ENCODE data around the gene TAS2R1. TPM values are rescaled to one million over a fixed set of nuclear protein-coding genes. Genes with fewer than 3 reads are reported as not detected.

The TAS2R1 gene
- polyA plus RNA-seq, 3 donors: not detected

- H3K36me3 Mint-ChIP-seq: no peaks in the 10 kb centered on the region
- Histone ChIP-seq H4K20me1 (ENCODE audit: insufficient read depth, low read length) (no peaks in the 10 kb centered on the region), H3K36me3 (replicated peaks in 1 of 2; ENCODE audit: control insufficient read depth in 1 of 2, insufficient read depth in 2 of 2, low read length in 2 of 2) (no peaks in the 10 kb centered on the region), H3K4me1 (ENCODE audit: control insufficient read depth in 1 of 2, insufficient read depth in 2 of 2, low read length in 2 of 2) (no peaks in the 10 kb centered on the region), H3K27me3 (ENCODE audit: control insufficient read depth in 2 of 2, insufficient read depth in 2 of 2, low read length in 2 of 2) (no peaks in the 10 kb centered on the region), H3K4me3 (replicated peaks in 1 of 3; ENCODE audit: low read depth in 2 of 3, low read length in 3 of 3) (no peak overlapping the region), H3K9me3 (replicated peaks in 1 of 2; ENCODE audit: control insufficient read depth in 1 of 2, insufficient read depth in 1 of 2, low read length in 2 of 2) (peaks cover 9 to 11% of the 10 kb centered on the region in 2 donors), H2AFZ (ENCODE audit: insufficient read depth, low read depth, low read length, poor library complexity, severe bottlenecking) (no peak overlapping the region), H3K27ac (ENCODE audit: low read depth in 1 of 2, low read length in 2 of 2) (no peak overlapping the region), H3K79me2 (ENCODE audit: insufficient read depth, low read length) (no peaks in the 10 kb centered on the region), H3K4me2 (replicated peaks; ENCODE audit: extremely low read depth, low read length, poor library complexity, severe bottlenecking) (no peak overlapping the region), H3K9ac (ENCODE audit: insufficient read depth, low read length, poor library complexity, severe bottlenecking) (no peak overlapping the region)
- H3K4me3 Mint-ChIP-seq: no peak overlapping the region
- H3K27ac Mint-ChIP-seq: no peak overlapping the region
- no CpG with 5 or more reads among the region's 2 CpGs for WGBS (ENCODE audit: insufficient coverage)
- TF ChIP-seq, protein P1, sequence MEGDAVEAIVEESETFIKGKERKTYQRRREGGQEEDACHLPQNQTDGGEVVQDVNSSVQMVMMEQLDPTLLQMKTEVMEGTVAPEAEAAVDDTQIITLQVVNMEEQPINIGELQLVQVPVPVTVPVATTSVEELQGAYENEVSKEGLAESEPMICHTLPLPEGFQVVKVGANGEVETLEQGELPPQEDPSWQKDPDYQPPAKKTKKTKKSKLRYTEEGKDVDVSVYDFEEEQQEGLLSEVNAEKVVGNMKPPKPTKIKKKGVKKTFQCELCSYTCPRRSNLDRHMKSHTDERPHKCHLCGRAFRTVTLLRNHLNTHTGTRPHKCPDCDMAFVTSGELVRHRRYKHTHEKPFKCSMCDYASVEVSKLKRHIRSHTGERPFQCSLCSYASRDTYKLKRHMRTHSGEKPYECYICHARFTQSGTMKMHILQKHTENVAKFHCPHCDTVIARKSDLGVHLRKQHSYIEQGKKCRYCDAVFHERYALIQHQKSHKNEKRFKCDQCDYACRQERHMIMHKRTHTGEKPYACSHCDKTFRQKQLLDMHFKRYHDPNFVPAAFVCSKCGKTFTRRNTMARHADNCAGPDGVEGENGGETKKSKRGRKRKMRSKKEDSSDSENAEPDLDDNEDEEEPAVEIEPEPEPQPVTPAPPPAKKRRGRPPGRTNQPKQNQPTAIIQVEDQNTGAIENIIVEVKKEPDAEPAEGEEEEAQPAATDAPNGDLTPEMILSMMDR (IDR thresholded peaks at IDR 0.05): no peak
- H3K4me1 Mint-ChIP-seq: no peaks in the 10 kb centered on the region
- intact Hi-C loops (cut with micrococcal nuclease): no loop called here
- no peak for DNase-seq
- H3K9me3 Mint-ChIP-seq: peaks cover 2 to 11% (median 5%) of the 10 kb centered on the region in 7 donors
- H3K27me3 Mint-ChIP-seq (ENCODE audit: low read depth in 3 of 3): no peaks in the 10 kb centered on the region
Observed at GRCh38 chr5:9667906-9668305, 37.8 kb upstream of the TAS2R1 start.

DNA sequence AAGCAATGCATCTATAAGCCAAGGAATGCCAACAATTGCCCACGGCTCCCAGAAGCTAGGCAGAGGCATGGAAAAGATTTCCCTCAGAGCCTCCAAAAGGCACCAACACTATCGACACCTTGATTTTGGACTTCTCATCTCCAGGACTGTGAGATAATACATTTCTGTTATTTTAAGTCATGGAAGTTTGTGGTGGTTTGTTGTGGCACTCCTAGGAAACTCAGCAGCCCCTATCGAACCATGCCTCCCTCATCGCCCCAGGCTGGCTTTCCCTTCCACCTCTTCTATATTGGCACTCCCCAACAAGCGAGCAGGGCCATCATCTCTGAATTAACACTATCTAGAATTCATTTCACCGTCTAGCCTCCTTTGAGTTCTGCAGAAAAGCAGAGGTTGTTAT is 33.7 kb upstream of the TAS2R1 start:
- TF ChIP-seq, protein P1 (IDR thresholded peaks at IDR 0.05): no peak
- no peak overlapping the region for H3K27ac ChIP-seq (ENCODE audit: low read depth in 1 of 2, low read length in 2 of 2)
- H3K9me3 ChIP-seq (replicated peaks in 1 of 2; ENCODE audit: control insufficient read depth in 1 of 2, insufficient read depth in 1 of 2, low read length in 2 of 2): peaks cover 9 to 13% of the 10 kb centered on the region in 2 donors
- Mint-ChIP-seq H3K36me3 (no peaks in the 10 kb centered on the region), H3K27ac (no peak overlapping the region), H3K27me3 (ENCODE audit: low read depth in 3 of 3) (no peaks in the 10 kb centered on the region), H3K4me1 (no peaks in the 10 kb centered on the region), H3K4me3 (no peak overlapping the region), H3K9me3 (peaks cover 0 to 8% (median 4%) of the 10 kb centered on the region in 7 donors)
- H4K20me1 ChIP-seq (ENCODE audit: insufficient read depth, low read length): no peaks in the 10 kb centered on the region
- H3K4me2 ChIP-seq (replicated peaks; ENCODE audit: extremely low read depth, low read length, poor library complexity, severe bottlenecking): no peak overlapping the region
- WGBS (ENCODE audit: insufficient coverage): no CpG with 5 or more reads among the region's 6 CpGs
- no peaks in the 10 kb centered on the region for H3K27me3 ChIP-seq (ENCODE audit: control insufficient read depth in 2 of 2, insufficient read depth in 2 of 2, low read length in 2 of 2)
- no peak overlapping the region for H3K9ac ChIP-seq (ENCODE audit: insufficient read depth, low read length, poor library complexity, severe bottlenecking)
- H3K4me3 ChIP-seq (replicated peaks in 1 of 3; ENCODE audit: low read depth in 2 of 3, low read length in 3 of 3): no peak overlapping the region
- H2AFZ ChIP-seq (ENCODE audit: insufficient read depth, low read depth, low read length, poor library complexity, severe bottlenecking): no peak overlapping the region
- intact Hi-C loops (cut with micrococcal nuclease): no loop called here
- H3K36me3 ChIP-seq (replicated peaks in 1 of 2; ENCODE audit: control insufficient read depth in 1 of 2, insufficient read depth in 2 of 2, low read length in 2 of 2): no peaks in the 10 kb centered on the region
- no peak for DNase-seq
- no peaks in the 10 kb centered on the region for H3K4me1 ChIP-seq (ENCODE audit: control insufficient read depth in 1 of 2, insufficient read depth in 2 of 2, low read length in 2 of 2)
- no peaks in the 10 kb centered on the region for H3K79me2 ChIP-seq (ENCODE audit: insufficient read depth, low read length)
